NB4 (cell line): Measurements from ENCODE around the gene HLCS.

Source experiments
- DNase-seq: peaks from one replicate; pipeline ENCODE4 v3.0.0; 2010; ENCODE audit warnings: low read depth
- H3K4me3 ChIP-seq: one replicate; pipeline ENCODE4 v1.5.1; 2011; ENCODE audit warnings: mild to moderate bottlenecking, low read depth, low read length, moderate library complexity
- CTCF ChIP-seq: IDR thresholded peaks from one replicate; pipeline ENCODE4 v1.5.1; 2012; ENCODE audit warnings: low read depth, low read length
- MAX ChIP-seq: IDR thresholded peaks from 2 replicates; pipeline ENCODE4 v1.6.1; 2011; ENCODE audit warnings: low read depth, low read length
- MYC ChIP-seq: IDR thresholded peaks from 2 replicates; pipeline ENCODE4 v1.6.1; 2011; ENCODE audit warnings: low read depth, low read length
- POLR2A ChIP-seq: IDR thresholded peaks from 2 replicates; pipeline ENCODE4 v1.6.1; 2011; ENCODE audit warnings: mild to moderate bottlenecking; ENCODE audit not compliant: insufficient read length; ENCODE audit errors: extremely low read depth

The HLCS gene

GRCh38 chr21:36800734-36801133 is 165.7 kb downstream of the HLCS start:
- TF ChIP-seq POLR2A (no peak), MAX (no peak)
- no peak for DNase-seq
- no peak overlapping the region for H3K4me3 ChIP-seq

GRCh38 chr21:36799869-36800268 is 166.6 kb downstream of the HLCS start:
- no peak for DNase-seq
- H3K4me3 ChIP-seq, result no peak overlapping the region
- TF ChIP-seq MYC, result no peak
- no peak for TF ChIP-seq MAX
- TF ChIP-seq CTCF, result no peak
- no peak for TF ChIP-seq POLR2A

GRCh38 chr21:36798491-36798890 is 168.0 kb downstream of the HLCS start:
- no peak for DNase-seq
- no peak for TF ChIP-seq POLR2A
- TF ChIP-seq MYC, result no peak
- TF ChIP-seq CTCF, result no peak
- TF ChIP-seq MAX, result no peak
- no peak overlapping the region for H3K4me3 ChIP-seq

- TF ChIP-seq POLR2A (no peak), CTCF (no peak), MAX (no peak), MYC (no peak)
- DNase-seq, result no peak
- no peak overlapping the region for H3K4me3 ChIP-seq
These were observed 170.4 kb downstream of the HLCS start for GRCh38 chr21:36796070-36796469.

GRCh38 chr21:36792505-36792967 is 173.9 kb downstream of the HLCS start:
- H3K4me3 ChIP-seq, result no peak overlapping the region
- peak; percentile 8 for DNase-seq
- TF ChIP-seq CTCF (no peak), MYC (no peak), MAX (no peak), POLR2A (no peak)

- TF ChIP-seq MAX, result no peak
- TF ChIP-seq CTCF, result no peak
- no peak overlapping the region for H3K4me3 ChIP-seq
- no peak for DNase-seq
These were observed 174.6 kb downstream of the HLCS start for GRCh38 chr21:36791695-36792470.
